Pancreas (tissue), 10 donors: ENCODE results near the gene NIPSNAP3A. TPM values are rescaled to one million over a fixed set of nuclear protein-coding genes. Genes with fewer than 3 reads are reported as not detected.
"Not testable (repeated sequence)": the region's sequence is repeated elsewhere in the genome, so short reads cannot be mapped to it uniquely, and the experiment has no call there.

Experiments used
- ATAC-seq, 4 donors: fragments of 200-7000 bp; cut with Tn5 transposase; one replicate each; pipeline versions ENCODE4 v1.8.0 to v1.9.1; 2020; ENCODE audit warnings: mild to moderate bottlenecking in 4 of 4, moderate library complexity in 4 of 4
- DNase-seq, 6 donors: peaks; one replicate each; pipeline ENCODE4 v3.0.0-alpha.2; 2020
- FAIRE-seq: peaks from 2 replicates; lab custom pipeline; 2012; peaks lifted over from hg19 to GRCh38; lab: Jason Lieb, UNC
- H3K27ac ChIP-seq, 4 donors: fragments of 200-600 bp; sonication (generic); 1 replicate in 3 of 4; 2 replicates in 1 of 4; pipeline versions ENCODE4 v1.5.0 to v1.8.0; 2020
- H3K27me3 ChIP-seq, 4 donors: fragments of 200-600 bp; one replicate each; pipeline ENCODE4 v1.8.0; 2021
- H3K36me3 ChIP-seq, 3 donors: fragments of 200-600 bp; sonication (generic) in 1 of 3; one replicate each; pipeline versions ENCODE4 v1.5.0 to v1.8.0; 2020 to 2021
- H3K4me1 ChIP-seq, 3 donors: fragments of 200-600 bp; one replicate each; pipeline ENCODE4 v1.8.0; 2021
- H3K4me3 ChIP-seq, 4 donors: fragments of 200-600 bp; sonication (generic) in 2 of 4; one replicate each; pipeline versions ENCODE4 v1.5.0 to v1.8.0; 2020 to 2021
- H3K9me3 ChIP-seq, 4 donors: fragments of 200-600 bp; one replicate each; pipeline ENCODE4 v1.8.0; 2021
- CTCF ChIP-seq, 4 donors: fragments of 200-600 bp; sonication (generic) in 3 of 4; IDR thresholded peaks; one replicate each; pipeline versions ENCODE4 v1.5.0 to v1.8.0; 2021; ENCODE audit warnings: antibody characterized with exemption in 4 of 4
- WGBS, 2 donors: extraction: QIAGEN DNeasy Blood & Tissue Kit; methylation state at CpG; one replicate each; pipeline ENCODE4 v1.1.7; 2013; 5-methylcytosine and 5-hydroxymethylcytosine counted together
- intact Hi-C, 3 donors: fragments of 100-400 bp; cut with DNase I; formaldehyde crosslinking; loops; one replicate each; pipeline versions ENCODE4 v1.11.1 to v1.14.2; 2022
- polyA plus RNA-seq, 2 donors: library from polyadenylated mRNA; stranded (reverse); fragments of 200-250 nt; gene quantifications; one replicate each; pipeline ENCODE4 v1.2.3, GENCODE V29; 2013
- total RNA-seq, 6 donors: library from RNA; stranded (reverse); fragmentation: NEBNext Ultra II Directional in 4 of 6; extraction: Animal tissue kit (Norgen Biotek cat#: 25700) in 4 of 6; gene quantifications; one replicate each; pipeline versions ENCODE4 v1.2.1 to v1.2.4, GENCODE V29; 2021 to 2023
- donor health status: healthy with polysubstance abuse.
- donor health status: DM: no; HTN: no; CAD: no; lungs with moderate emphysema.
- donor health status: DM: no; HTN: no; CAD: no.
- donor health status: control.
- donor health status: control.
- donor health status: Bipolar disorder and iron deficiency.
- donor health status: DM: yes; HTN: yes; CAD: no.
- donor health status: DM: no; HTN: no; CAD: no.
- donor health status: DM: no; HTN: no; CAD: no.
- donor health status: DM: yes; HTN: yes; CAD: no.

Gene NIPSNAP3A
- total and polyA plus RNA-seq, 8 donors = 4.1 to 22.9 (median 8.1) TPM

- intact Hi-C loops = no loop called here
- ATAC-seq = no peak
- peaks cover 0 to 10% (median 0%) of the 10 kb centered on the region in 3 donors for H3K4me1 ChIP-seq
- TF ChIP-seq CTCF (IDR thresholded peaks at IDR 0.05) = no peak
- no peak for FAIRE-seq
- DNase-seq = no peak
- WGBS, 2 donors = 41 to 43% methylated on average over 5 of the region's 5 CpGs
- H3K36me3 ChIP-seq = no peaks in the 10 kb centered on the region
- peak overlapping the region in 1 of 4 donors; percentile 69 for H3K4me3 ChIP-seq
- H3K27ac ChIP-seq = no peak overlapping the region
- H3K27me3 ChIP-seq = no peaks in the 10 kb centered on the region
- H3K9me3 ChIP-seq = no peaks in the 10 kb centered on the region
Measured at GRCh38 chr9:104765138-104765537, 17.7 kb downstream of the NIPSNAP3A start.

- no peak for TF ChIP-seq CTCF (IDR thresholded peaks at IDR 0.05)
- Histone ChIP-seq H3K4me1 (peaks cover 0 to 10% (median 0%) of the 10 kb centered on the region in 3 donors), H3K9me3 (no peaks in the 10 kb centered on the region), H3K27ac (no peak overlapping the region), H3K36me3 (no peaks in the 10 kb centered on the region), H3K4me3 (no peak overlapping the region), H3K27me3 (no peaks in the 10 kb centered on the region)
- 87 to 96% methylated on average over 7 of the region's 7 CpGs for WGBS, 2 donors
- FAIRE-seq = no peak
- DNase-seq = no peak
- intact Hi-C loops = no loop called here
- no peak for ATAC-seq
Measured at GRCh38 chr9:104766025-104766424, 18.5 kb downstream of the NIPSNAP3A start.

- Histone ChIP-seq H3K27ac (no peak overlapping the region), H3K4me1 (peaks cover 0 to 10% (median 0%) of the 10 kb centered on the region in 3 donors), H3K27me3 (no peaks in the 10 kb centered on the region), H3K9me3 (no peaks in the 10 kb centered on the region), H3K4me3 (no peak overlapping the region), H3K36me3 (no peaks in the 10 kb centered on the region)
- FAIRE-seq (no peak), DNase-seq (no peak), ATAC-seq (no peak)
- intact Hi-C loops = no loop called here
- 98% methylated on average over 3 of the region's 3 CpGs for WGBS, 2 donors
- no peak for TF ChIP-seq CTCF (IDR thresholded peaks at IDR 0.05)
Measured at GRCh38 chr9:104767507-104767906, 20.0 kb downstream of the NIPSNAP3A start.

GRCh38 chr9:104769029-104769428 is 21.5 kb downstream of the NIPSNAP3A start:
- H3K36me3 ChIP-seq, ATAC-seq, intact Hi-C loops, H3K4me3 ChIP-seq, H3K9me3 ChIP-seq, DNase-seq, H3K27ac ChIP-seq, FAIRE-seq, H3K27me3 ChIP-seq: not testable (repeated sequence)
- WGBS, 2 donors = 97 to 98% methylated on average over 10 to 12 of the region's 12 CpGs
- peaks cover 0 to 10% (median 0%) of the 10 kb centered on the region in 3 donors for H3K4me1 ChIP-seq

- ATAC-seq (no peak), DNase-seq (no peak), FAIRE-seq (no peak)
- H3K9me3 ChIP-seq = no peaks in the 10 kb centered on the region
- no peaks in the 10 kb centered on the region for H3K36me3 ChIP-seq
- 86 to 87% methylated on average over 2 of the region's 2 CpGs for WGBS, 2 donors
- H3K27ac ChIP-seq = no peak overlapping the region
- peaks cover 0 to 10% (median 0%) of the 10 kb centered on the region in 3 donors for H3K4me1 ChIP-seq
- intact Hi-C loops = no loop called here
- TF ChIP-seq CTCF (IDR thresholded peaks at IDR 0.05) = no peak
- no peak overlapping the region for H3K4me3 ChIP-seq
- no peaks in the 10 kb centered on the region for H3K27me3 ChIP-seq
Measured at GRCh38 chr9:104769655-104770054, 22.2 kb downstream of the NIPSNAP3A start.
